GM18520 (cell line): ENCODE data around the gene PLA2G1B.

Source experiments
- ATAC-seq: cut with Tn5 transposase; IDR thresholded peaks from one replicate; pipeline ENCODE4 v1.9.1; 2021; ENCODE audit not compliant: unreplicated experiment

The PLA2G1B gene

GRCh38 chr12:120328228-120328627 lies 649 bp upstream of the PLA2G1B start:
- no peak for ATAC-seq

- no peak for ATAC-seq
Observed at GRCh38 chr12:120324841-120325417, 2.6 kb downstream of the PLA2G1B start.

- no peak for ATAC-seq
Observed at GRCh38 chr12:120323772-120324171, 3.8 kb downstream of the PLA2G1B start.

- ATAC-seq, result no peak
Observed at GRCh38 chr12:120321382-120322202, 6.0 kb downstream of the PLA2G1B start.

GRCh38 chr12:120317224-120318105 lies 10.1 kb downstream of the PLA2G1B start:
- peak; percentile 97 for ATAC-seq

GRCh38 chr12:120316798-120317223 lies 10.8 kb downstream of the PLA2G1B start:
- ATAC-seq, result no peak

- no peak for ATAC-seq
Observed at GRCh38 chr12:120314220-120314619, 13.4 kb downstream of the PLA2G1B start.

GRCh38 chr12:120301962-120302815 lies 25.4 kb downstream of the PLA2G1B start, which contains the start of gene SIRT4:
SIRT4 (plus strand) TSS chr12:120302321; CDS start chr12:120303562, 1,241 bp downstream.
- ATAC-seq, result peak; percentile 94

GRCh38 chr12:120292661-120293531 lies 34.7 kb downstream of the PLA2G1B start, which contains the start of gene RNU4-1:
RNU4-1 (minus strand) TSS chr12:120293237.
- peak; percentile 29 for ATAC-seq

- no peak for ATAC-seq
Observed at GRCh38 chr12:120292411-120292660, 35.2 kb downstream of the PLA2G1B start.

GRCh38 chr12:120290609-120291305 lies 36.8 kb downstream of the PLA2G1B start:
- ATAC-seq, result no peak

GRCh38 chr12:120287491-120287890 lies 40.1 kb downstream of the PLA2G1B start:
- ATAC-seq, result no peak

GRCh38 chr12:120286768-120287490 lies 40.6 kb downstream of the PLA2G1B start:
- no peak for ATAC-seq

- no peak for ATAC-seq
Observed at GRCh38 chr12:120284381-120284780, 43.2 kb downstream of the PLA2G1B start.

GRCh38 chr12:120283318-120283717 lies 44.3 kb downstream of the PLA2G1B start:
- no peak for ATAC-seq

- no peak for ATAC-seq
Observed at GRCh38 chr12:120278137-120279069, 49.2 kb downstream of the PLA2G1B start.

- ATAC-seq, result no peak
Observed at GRCh38 chr12:120276734-120277133, 50.8 kb downstream of the PLA2G1B start.
